ENCODE results near the gene ADCY2.

ADCY2 gene

DNA sequence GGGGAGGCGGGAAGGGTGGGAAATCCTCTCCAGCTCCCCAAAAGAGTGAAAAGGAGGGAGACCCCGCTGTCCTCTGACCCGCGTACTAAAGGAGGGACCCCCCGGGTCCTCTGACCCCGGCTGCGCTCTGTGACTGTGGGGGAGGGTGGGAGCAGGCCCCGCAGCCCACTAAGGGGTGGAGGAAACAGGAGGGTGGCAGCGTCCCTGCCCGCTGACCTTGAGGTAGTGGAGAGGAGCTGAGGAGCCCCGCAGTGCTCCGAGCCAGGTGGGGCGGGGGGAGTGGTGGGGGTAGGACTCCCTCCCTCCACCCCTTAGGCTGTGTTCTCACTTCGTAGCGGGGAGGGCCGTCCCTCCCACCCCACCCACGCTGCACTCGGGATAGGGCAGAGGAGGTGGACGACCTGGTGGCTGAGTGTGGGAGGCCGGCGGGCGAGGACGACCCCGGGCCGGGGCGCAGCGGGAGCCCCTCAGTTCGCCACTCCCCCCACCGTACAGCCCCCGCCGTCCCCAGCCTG is 449 bp upstream of the ADCY2 start:
- H3K4me1 ChIP-seq (ENCODE audit: control insufficient read depth, insufficient read depth, low read length): peaks cover 56% of the 10 kb centered on the region
- peak overlapping the region; percentile 85 for H3K4me3 ChIP-seq (ENCODE audit: low read depth, low read length)
- no peaks in the 10 kb centered on the region for H3K36me3 ChIP-seq (ENCODE audit: control insufficient read depth, insufficient read depth, low read length)
- H3K27me3 ChIP-seq (ENCODE audit: control insufficient read depth, insufficient read depth, low read length): no peaks in the 10 kb centered on the region; the same call in 1 of the 2 replicates
- no peaks in the 10 kb centered on the region for H3K9me3 ChIP-seq (ENCODE audit: control insufficient read depth, insufficient read depth, low read depth, low read length)
- peak overlapping the region; percentile 76 for H3K27ac ChIP-seq (ENCODE audit: low read depth, low read length)
- H3K9ac ChIP-seq (ENCODE audit: low read length): peak overlapping the region; percentile 88

- Histone ChIP-seq H3K27ac (ENCODE audit: low read depth, low read length) (no peak overlapping the region), H3K27me3 (ENCODE audit: control insufficient read depth, insufficient read depth, low read length) (no peaks in the 10 kb centered on the region; the same call in 1 of the 2 replicates), H3K9me3 (ENCODE audit: control insufficient read depth, insufficient read depth, low read depth, low read length) (no peaks in the 10 kb centered on the region), H3K4me3 (ENCODE audit: low read depth, low read length) (peak overlapping the region; percentile 81), H3K36me3 (ENCODE audit: control insufficient read depth, insufficient read depth, low read length) (peaks cover 2% of the 10 kb centered on the region; the same call in 1 of the 2 replicates), H3K4me1 (ENCODE audit: control insufficient read depth, insufficient read depth, low read length) (peaks cover 61% of the 10 kb centered on the region), H3K9ac (ENCODE audit: low read length) (peak overlapping the region; percentile 85)
Measured at GRCh38 chr5:7396713-7397454, 946 bp downstream of the ADCY2 start.

- Histone ChIP-seq H3K36me3 (ENCODE audit: control insufficient read depth, insufficient read depth, low read length) (peaks cover 2% of the 10 kb centered on the region; the same call in 1 of the 2 replicates), H3K9ac (ENCODE audit: low read length) (peak overlapping the region; percentile 14), H3K4me1 (ENCODE audit: control insufficient read depth, insufficient read depth, low read length) (peaks cover 57% of the 10 kb centered on the region), H3K27ac (ENCODE audit: low read depth, low read length) (no peak overlapping the region), H3K4me3 (ENCODE audit: low read depth, low read length) (peak overlapping the region; percentile 81), H3K27me3 (ENCODE audit: control insufficient read depth, insufficient read depth, low read length) (no peaks in the 10 kb centered on the region; the same call in 1 of the 2 replicates), H3K9me3 (ENCODE audit: control insufficient read depth, insufficient read depth, low read depth, low read length) (no peaks in the 10 kb centered on the region)
Measured at GRCh38 chr5:7397937-7398336, 2.0 kb downstream of the ADCY2 start.

GRCh38 chr5:7398596-7399280 is 2.8 kb downstream of the ADCY2 start:
- Histone ChIP-seq H3K9ac (ENCODE audit: low read length) (no peak overlapping the region), H3K4me3 (ENCODE audit: low read depth, low read length) (peak overlapping the region; percentile 81), H3K4me1 (ENCODE audit: control insufficient read depth, insufficient read depth, low read length) (peaks cover 49% of the 10 kb centered on the region), H3K27ac (ENCODE audit: low read depth, low read length) (no peak overlapping the region), H3K9me3 (ENCODE audit: control insufficient read depth, insufficient read depth, low read depth, low read length) (no peaks in the 10 kb centered on the region), H3K27me3 (ENCODE audit: control insufficient read depth, insufficient read depth, low read length) (no peaks in the 10 kb centered on the region; the same call in 1 of the 2 replicates), H3K36me3 (ENCODE audit: control insufficient read depth, insufficient read depth, low read length) (peaks cover 2% of the 10 kb centered on the region; the same call in 1 of the 2 replicates)

GRCh38 chr5:7405277-7405676 is 9.3 kb downstream of the ADCY2 start:
- H3K9ac ChIP-seq (ENCODE audit: low read length): no peak overlapping the region
- peaks cover 5% of the 10 kb centered on the region; the same call in 1 of the 2 replicates for H3K36me3 ChIP-seq (ENCODE audit: control insufficient read depth, insufficient read depth, low read length)
- H3K4me1 ChIP-seq (ENCODE audit: control insufficient read depth, insufficient read depth, low read length): peaks cover 22% of the 10 kb centered on the region
- no peak overlapping the region for H3K27ac ChIP-seq (ENCODE audit: low read depth, low read length)
- H3K4me3 ChIP-seq (ENCODE audit: low read depth, low read length): no peak overlapping the region
- no peaks in the 10 kb centered on the region for H3K27me3 ChIP-seq (ENCODE audit: control insufficient read depth, insufficient read depth, low read length)
- H3K9me3 ChIP-seq (ENCODE audit: control insufficient read depth, insufficient read depth, low read depth, low read length): no peaks in the 10 kb centered on the region

GRCh38 chr5:7410936-7411511 is 15.1 kb downstream of the ADCY2 start:
- no peak overlapping the region for H3K9ac ChIP-seq (ENCODE audit: low read length)
- H3K4me3 ChIP-seq (ENCODE audit: low read depth, low read length): no peak overlapping the region
- H3K27ac ChIP-seq (ENCODE audit: low read depth, low read length): no peak overlapping the region
- H3K27me3 ChIP-seq (ENCODE audit: control insufficient read depth, insufficient read depth, low read length): no peaks in the 10 kb centered on the region
- H3K36me3 ChIP-seq (ENCODE audit: control insufficient read depth, insufficient read depth, low read length): peaks cover 13% of the 10 kb centered on the region
- peaks cover 11% of the 10 kb centered on the region; the same call in 1 of the 2 replicates for H3K4me1 ChIP-seq (ENCODE audit: control insufficient read depth, insufficient read depth, low read length)
- no peaks in the 10 kb centered on the region for H3K9me3 ChIP-seq (ENCODE audit: control insufficient read depth, insufficient read depth, low read depth, low read length)

- Histone ChIP-seq H3K36me3 (ENCODE audit: control insufficient read depth, insufficient read depth, low read length) (peaks cover 15% of the 10 kb centered on the region), H3K27me3 (ENCODE audit: control insufficient read depth, insufficient read depth, low read length) (no peaks in the 10 kb centered on the region), H3K9ac (ENCODE audit: low read length) (no peak overlapping the region), H3K9me3 (ENCODE audit: control insufficient read depth, insufficient read depth, low read depth, low read length) (no peaks in the 10 kb centered on the region), H3K27ac (ENCODE audit: low read depth, low read length) (no peak overlapping the region), H3K4me1 (ENCODE audit: control insufficient read depth, insufficient read depth, low read length) (peaks cover 11% of the 10 kb centered on the region; the same call in 1 of the 2 replicates), H3K4me3 (ENCODE audit: low read depth, low read length) (no peak overlapping the region)
Measured at GRCh38 chr5:7412409-7412808, 16.5 kb downstream of the ADCY2 start.

DNA sequence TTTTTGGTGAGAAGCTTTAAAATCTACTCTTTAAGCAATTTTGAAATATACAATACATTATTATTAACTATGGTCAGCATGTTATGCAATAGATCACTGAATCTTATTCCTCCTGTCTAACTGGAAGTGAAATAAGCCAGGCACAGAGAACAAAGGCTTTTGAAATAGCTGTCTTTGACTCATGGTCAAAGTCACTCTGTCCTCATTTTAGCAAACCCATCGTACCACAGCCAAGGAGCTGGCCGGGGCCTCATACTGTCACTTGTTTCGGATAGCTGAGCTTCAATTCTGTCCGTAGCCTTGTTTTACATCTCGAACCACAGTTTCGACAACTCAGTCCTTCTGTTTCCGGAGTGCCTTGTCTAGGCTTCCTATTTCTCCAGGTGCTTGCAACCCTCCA is 19.2 kb downstream of the ADCY2 start:
- Histone ChIP-seq H3K4me3 (ENCODE audit: low read depth, low read length) (no peak overlapping the region), H3K36me3 (ENCODE audit: control insufficient read depth, insufficient read depth, low read length) (peaks cover 23% of the 10 kb centered on the region), H3K27ac (ENCODE audit: low read depth, low read length) (no peak overlapping the region), H3K27me3 (ENCODE audit: control insufficient read depth, insufficient read depth, low read length) (no peaks in the 10 kb centered on the region), H3K9ac (ENCODE audit: low read length) (no peak overlapping the region), H3K9me3 (ENCODE audit: control insufficient read depth, insufficient read depth, low read depth, low read length) (no peaks in the 10 kb centered on the region), H3K4me1 (ENCODE audit: control insufficient read depth, insufficient read depth, low read length) (peaks cover 25% of the 10 kb centered on the region)

- Histone ChIP-seq H3K9me3 (ENCODE audit: control insufficient read depth, insufficient read depth, low read depth, low read length) (no peaks in the 10 kb centered on the region), H3K36me3 (ENCODE audit: control insufficient read depth, insufficient read depth, low read length) (peaks cover 23% of the 10 kb centered on the region), H3K27me3 (ENCODE audit: control insufficient read depth, insufficient read depth, low read length) (no peaks in the 10 kb centered on the region), H3K4me1 (ENCODE audit: control insufficient read depth, insufficient read depth, low read length) (peaks cover 29% of the 10 kb centered on the region), H3K27ac (ENCODE audit: low read depth, low read length) (no peak overlapping the region), H3K4me3 (ENCODE audit: low read depth, low read length) (no peak overlapping the region), H3K9ac (ENCODE audit: low read length) (no peak overlapping the region)
Measured at GRCh38 chr5:7415587-7416535, 19.9 kb downstream of the ADCY2 start.

DNA sequence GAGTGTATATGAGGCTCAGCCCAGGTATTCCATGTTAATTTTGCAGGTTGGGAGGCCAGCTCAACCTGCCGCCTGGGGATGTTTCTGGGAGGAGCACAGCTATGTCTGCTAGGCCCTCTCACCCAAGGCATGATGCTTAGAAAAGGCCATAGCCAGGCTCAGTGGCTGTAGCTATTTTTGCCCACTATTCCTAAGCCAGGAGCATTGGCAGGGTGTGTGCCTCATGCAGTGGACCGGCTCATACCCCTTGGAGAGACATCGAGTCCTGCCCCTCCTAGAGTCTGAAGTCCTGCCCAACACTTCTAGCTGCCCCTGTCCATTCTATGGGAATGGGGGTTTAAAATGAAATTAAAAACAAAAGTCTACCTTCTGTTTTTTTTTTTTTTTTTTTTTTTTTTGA is 22.3 kb downstream of the ADCY2 start:
- Histone ChIP-seq H3K9ac (ENCODE audit: low read length) (no peak overlapping the region), H3K27me3 (ENCODE audit: control insufficient read depth, insufficient read depth, low read length) (no peaks in the 10 kb centered on the region), H3K4me3 (ENCODE audit: low read depth, low read length) (no peak overlapping the region), H3K4me1 (ENCODE audit: control insufficient read depth, insufficient read depth, low read length) (peaks cover 46% of the 10 kb centered on the region), H3K36me3 (ENCODE audit: control insufficient read depth, insufficient read depth, low read length) (peaks cover 29% of the 10 kb centered on the region), H3K9me3 (ENCODE audit: control insufficient read depth, insufficient read depth, low read depth, low read length) (no peaks in the 10 kb centered on the region), H3K27ac (ENCODE audit: low read depth, low read length) (no peak overlapping the region)

Data from HUES6 (cell line).